Hematopoietic multipotent progenitor cell treated with erythropoietin and hydrocortisone succinate and interleukin-3 and kit ligand, for 17 days (in vitro differentiated cells): ENCODE data around the gene PROB1.
"Not testable (repeated sequence)": the region's sequence is repeated elsewhere in the genome, so short reads cannot be mapped to it uniquely, and the experiment has no call there.

Source experiments
- DNase-seq: peaks from one replicate; pipeline ENCODE4 v3.0.0-alpha.2; 2015; ENCODE audit warnings: low spot score

Gene PROB1

GRCh38 chr5:139414581-139415130, 19.8 kb upstream of the PROB1 start:
- DNase-seq, result no peak

- DNase-seq, result no peak
Observed at GRCh38 chr5:139413963-139414362, 19.1 kb upstream of the PROB1 start.

- DNase-seq, result no peak
Observed at GRCh38 chr5:139413153-139413552, 18.2 kb upstream of the PROB1 start.

- no peak for DNase-seq
Observed at GRCh38 chr5:139410993-139411828, 16.3 kb upstream of the PROB1 start.

GRCh38 chr5:139410121-139410992, 15.5 kb upstream of the PROB1 start:
- no peak for DNase-seq

GRCh38 chr5:139409116-139409515, 14.2 kb upstream of the PROB1 start:
- not testable (repeated sequence) for DNase-seq

GRCh38 chr5:139408191-139408590, 13.3 kb upstream of the PROB1 start:
- DNase-seq, result no peak

- DNase-seq, result no peak
Observed at GRCh38 chr5:139407517-139407916, 12.6 kb upstream of the PROB1 start.

- DNase-seq, result no peak
Observed at GRCh38 chr5:139406963-139407362, 12.1 kb upstream of the PROB1 start.

- no peak for DNase-seq
Observed at GRCh38 chr5:139404484-139404840, 9.6 kb upstream of the PROB1 start.

GRCh38 chr5:139403787-139404483, 9.0 kb upstream of the PROB1 start, which contains the start of gene SPATA24:
SPATA24 (minus strand) TSS chr5:139404089; CDS start chr5:139404060, 29 bp downstream.
- DNase-seq, result peak; percentile 92

GRCh38 chr5:139403418-139403786, 8.5 kb upstream of the PROB1 start:
- DNase-seq, result no peak

GRCh38 chr5:139402561-139403158, 7.8 kb upstream of the PROB1 start:
- DNase-seq, result peak; percentile 49

- no peak for DNase-seq
Observed at GRCh38 chr5:139401546-139401945, 6.6 kb upstream of the PROB1 start.

GRCh38 chr5:139399501-139400121, 4.7 kb upstream of the PROB1 start:
- no peak for DNase-seq

- DNase-seq, result no peak
Observed at GRCh38 chr5:139397921-139398320, 3.0 kb upstream of the PROB1 start.

GRCh38 chr5:139396691-139397090, 1.8 kb upstream of the PROB1 start:
- DNase-seq, result no peak

- no peak for DNase-seq
Observed at GRCh38 chr5:139395844-139396640, 1.1 kb upstream of the PROB1 start.

- no peak for DNase-seq
Observed at GRCh38 chr5:139394123-139394653, 716 bp downstream of the PROB1 start.

GRCh38 chr5:139393497-139394122, 1.3 kb downstream of the PROB1 start:
- DNase-seq, result no peak
